D341Med (cell line): ENCODE measurements around the gene MCF2L.
"Not testable (repeated sequence)": the region's sequence is repeated elsewhere in the genome, so short reads cannot be mapped to it uniquely, and the experiment has no call there.

Experiments used
- DNase-seq: peaks from one replicate; pipeline ENCODE4 v3.0.0; 2012; ENCODE audit warnings: low spot score

Gene MCF2L, protein sequence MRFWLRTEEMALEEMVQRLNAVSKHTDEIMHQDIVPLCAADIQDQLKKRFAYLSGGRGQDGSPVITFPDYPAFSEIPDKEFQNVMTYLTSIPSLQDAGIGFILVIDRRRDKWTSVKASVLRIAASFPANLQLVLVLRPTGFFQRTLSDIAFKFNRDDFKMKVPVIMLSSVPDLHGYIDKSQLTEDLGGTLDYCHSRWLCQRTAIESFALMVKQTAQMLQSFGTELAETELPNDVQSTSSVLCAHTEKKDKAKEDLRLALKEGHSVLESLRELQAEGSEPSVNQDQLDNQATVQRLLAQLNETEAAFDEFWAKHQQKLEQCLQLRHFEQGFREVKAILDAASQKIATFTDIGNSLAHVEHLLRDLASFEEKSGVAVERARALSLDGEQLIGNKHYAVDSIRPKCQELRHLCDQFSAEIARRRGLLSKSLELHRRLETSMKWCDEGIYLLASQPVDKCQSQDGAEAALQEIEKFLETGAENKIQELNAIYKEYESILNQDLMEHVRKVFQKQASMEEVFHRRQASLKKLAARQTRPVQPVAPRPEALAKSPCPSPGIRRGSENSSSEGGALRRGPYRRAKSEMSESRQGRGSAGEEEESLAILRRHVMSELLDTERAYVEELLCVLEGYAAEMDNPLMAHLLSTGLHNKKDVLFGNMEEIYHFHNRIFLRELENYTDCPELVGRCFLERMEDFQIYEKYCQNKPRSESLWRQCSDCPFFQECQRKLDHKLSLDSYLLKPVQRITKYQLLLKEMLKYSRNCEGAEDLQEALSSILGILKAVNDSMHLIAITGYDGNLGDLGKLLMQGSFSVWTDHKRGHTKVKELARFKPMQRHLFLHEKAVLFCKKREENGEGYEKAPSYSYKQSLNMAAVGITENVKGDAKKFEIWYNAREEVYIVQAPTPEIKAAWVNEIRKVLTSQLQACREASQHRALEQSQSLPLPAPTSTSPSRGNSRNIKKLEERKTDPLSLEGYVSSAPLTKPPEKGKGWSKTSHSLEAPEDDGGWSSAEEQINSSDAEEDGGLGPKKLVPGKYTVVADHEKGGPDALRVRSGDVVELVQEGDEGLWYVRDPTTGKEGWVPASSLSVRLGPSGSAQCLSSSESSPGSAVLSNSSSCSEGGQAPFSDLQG

DNA sequence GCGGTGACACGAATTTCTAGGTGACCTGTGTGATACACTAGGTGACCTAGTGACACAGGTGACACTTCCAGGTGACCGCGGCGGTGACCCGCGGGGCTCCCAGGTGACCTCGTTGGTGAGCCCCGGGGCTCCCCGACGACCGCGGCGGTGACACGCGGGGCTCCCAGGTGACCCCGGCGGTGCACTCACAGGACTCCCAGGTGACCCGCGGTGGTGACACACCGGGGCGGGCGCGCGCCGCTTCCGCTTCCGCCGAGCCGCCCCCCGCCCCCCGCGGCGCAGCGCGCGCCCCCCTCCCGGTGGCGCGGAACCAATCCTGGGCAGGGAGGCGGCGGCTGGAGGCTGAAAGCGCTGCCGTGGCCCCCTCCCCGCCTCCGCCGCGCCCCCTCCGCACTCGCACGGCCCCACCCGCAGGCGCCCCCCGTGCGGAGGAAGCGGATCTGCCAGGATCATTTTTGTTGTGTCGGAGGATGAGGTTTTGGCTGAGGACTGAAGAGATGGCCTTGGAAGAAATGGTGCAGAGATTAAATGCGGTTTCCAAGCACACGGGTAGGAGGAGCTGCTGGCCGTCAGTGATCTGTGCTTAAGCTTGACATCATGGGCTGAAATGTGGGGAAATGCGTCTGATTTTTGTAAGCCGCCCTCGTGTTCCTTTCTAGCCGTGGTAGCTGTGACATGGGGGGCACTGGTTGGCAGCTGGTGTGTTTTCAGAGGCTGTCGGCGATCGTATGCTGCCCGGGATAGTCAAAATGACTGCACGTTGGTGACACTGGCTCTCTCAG lies at the start of gene MCF2L:
TSS of gene MCF2L (plus strand) at position 305 of the 782 bp plus-strand sequence. CDS start at position 471, 166 bp downstream.
- DNase-seq: peak; percentile 86

DNA sequence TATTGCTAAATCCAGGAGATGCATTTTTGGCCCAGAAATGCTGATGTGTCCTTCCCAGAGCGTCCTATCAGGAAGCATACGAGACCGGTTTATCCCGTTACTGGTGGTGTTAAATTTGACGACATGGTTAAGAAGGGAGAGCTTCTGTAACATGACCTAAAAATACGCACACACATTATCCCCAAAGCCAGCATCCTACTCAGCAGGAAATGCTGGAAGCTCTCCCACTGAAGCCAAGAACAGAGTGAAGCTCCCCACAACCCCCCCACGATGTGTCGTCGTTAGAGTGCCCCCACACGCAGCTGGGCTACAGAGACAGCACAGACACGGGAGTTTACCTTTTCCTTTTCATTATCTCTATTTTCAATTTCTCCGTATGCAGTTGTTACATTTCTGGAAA lies 45.1 kb upstream of the MCF2L start:
- no peak for DNase-seq

DNA sequence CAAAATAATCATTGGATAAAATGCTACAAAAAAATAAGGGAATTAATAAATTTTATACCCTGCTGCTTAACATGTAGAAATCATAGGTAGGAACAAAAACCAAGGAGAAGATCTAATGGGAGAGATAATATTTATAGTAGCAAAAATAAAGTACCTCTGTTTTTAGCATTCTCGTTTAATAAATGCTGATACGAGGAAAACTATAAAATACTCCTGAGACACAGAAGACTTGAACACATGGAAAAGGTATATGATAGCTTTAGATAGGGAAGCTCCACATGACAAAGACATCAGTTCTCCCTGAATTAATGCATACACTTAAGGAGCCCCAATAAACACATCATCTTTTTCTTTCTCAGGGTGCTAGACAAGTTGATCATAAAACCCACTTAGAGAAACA lies 44.6 kb upstream of the MCF2L start:
- DNase-seq: no peak

DNA sequence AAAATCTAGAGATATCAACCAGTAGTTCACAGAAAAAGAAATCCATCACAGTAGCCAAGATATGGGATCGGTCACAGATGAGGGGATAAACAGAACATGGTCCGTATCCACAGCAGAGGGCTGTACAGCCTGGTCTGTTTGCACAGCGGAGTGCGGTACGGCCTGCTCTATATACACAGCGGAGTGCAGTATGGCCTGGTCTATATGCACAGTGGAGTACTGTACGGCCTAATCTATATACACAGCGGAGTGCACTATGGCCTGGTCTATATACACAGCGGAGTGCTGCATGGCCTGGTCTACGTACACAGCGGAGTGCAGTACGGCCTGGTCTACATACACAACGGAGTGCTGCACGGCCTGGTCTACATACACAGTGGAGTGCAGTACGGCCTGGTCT lies 43.0 kb upstream of the MCF2L start:
- no peak for DNase-seq

DNA sequence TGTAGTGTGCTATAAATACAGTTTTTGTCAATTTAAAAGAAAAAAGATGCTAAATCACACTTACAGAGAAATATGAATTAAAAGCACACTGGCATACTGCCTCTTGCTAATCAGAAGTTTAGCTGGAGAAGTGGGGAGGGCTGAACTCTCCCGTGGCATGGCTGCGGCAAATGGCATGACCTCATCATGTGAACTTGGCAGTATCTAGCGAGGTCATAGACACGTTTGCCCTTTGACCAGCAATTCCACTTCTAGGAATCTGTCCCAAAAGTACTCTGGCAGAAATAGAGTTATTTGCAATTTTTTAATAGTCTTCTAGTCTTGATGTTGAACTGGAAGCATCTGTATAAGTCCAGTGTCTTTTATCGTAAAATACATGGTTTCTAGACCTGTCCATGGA lies 42.0 kb upstream of the MCF2L start:
- DNase-seq: no peak

DNA sequence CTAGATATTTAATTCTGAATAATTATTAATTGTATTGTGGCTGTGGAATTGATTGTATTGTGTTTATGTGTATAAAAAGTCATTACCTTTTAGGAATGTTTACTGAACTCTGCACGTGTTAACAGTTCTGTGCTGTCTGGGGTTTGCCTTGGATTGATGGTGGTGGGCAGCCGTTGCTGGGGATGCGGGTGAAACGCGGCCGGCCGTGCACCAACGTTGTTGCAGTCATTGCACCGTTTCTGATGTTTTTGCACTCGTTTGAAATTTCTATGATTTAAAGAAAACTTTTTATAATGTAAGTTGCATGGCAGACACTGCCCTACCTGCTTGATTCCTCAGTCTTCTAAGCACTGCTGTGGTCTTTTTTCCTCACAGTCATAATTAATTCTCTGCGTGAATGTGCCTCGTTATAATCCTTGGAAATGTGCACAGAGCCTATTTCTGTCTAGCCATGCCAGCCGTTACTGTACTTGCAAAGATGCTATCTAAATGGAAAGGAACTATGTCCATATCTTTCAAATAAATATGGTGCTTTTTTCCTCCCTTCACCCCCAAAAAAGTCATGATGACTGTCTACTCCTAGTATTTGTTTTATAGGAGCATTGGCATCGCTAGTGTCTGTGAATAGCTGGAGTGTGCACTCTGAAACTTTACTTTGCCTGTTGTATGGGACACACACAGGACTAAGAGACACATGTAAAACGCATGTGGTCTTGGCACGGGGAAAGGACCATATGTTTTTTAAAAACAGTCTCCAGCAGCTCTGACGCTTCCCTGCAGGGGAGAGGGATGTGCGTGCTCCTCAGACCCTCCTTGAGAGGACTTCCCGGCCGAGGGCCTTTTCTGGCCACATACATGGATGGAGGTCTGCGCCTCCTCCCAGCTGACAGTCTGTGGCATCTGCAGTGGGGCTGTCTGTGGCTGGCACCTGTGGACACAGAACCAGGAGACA lies 40.7 kb upstream of the MCF2L start:
- DNase-seq: no peak

DNA sequence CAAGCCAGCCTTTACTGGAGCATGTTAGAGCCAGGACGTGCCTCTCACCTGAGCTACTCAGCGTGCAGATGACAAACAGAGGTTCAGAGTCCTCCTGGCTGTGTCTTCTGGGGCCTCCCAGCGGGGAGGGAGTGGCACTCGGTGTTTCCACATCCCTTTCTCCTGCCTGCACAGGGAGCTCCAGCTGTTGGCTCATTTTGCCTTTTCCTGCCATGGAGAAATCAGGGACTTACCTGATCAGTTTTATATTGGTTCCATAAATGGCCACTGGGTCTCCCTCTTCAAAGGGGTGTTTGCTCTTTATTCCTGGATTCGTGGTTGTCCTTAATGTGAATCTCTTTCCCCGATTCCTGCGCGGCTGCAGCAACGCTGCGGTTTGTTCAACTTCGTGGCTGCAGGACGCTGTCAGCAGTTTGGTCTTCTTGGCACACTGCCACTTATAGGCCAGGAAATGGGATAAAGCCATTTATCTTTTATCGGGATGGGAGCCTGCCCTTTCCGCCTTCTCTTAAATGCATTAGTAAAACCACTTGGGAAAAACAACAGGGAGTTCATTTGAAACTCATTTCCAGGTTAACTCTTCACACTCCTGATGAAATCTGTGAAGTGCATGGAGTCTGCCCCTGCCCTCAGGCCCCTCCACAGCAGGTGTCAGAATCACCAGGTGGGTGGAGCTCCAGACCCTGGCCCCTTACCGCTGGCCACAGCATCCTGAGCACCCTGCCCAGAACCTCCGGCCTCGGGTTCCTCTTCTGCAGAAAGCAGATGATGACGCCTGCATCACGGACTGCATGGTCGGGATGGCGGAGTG lies 39.8 kb upstream of the MCF2L start:
- DNase-seq: no peak

DNA sequence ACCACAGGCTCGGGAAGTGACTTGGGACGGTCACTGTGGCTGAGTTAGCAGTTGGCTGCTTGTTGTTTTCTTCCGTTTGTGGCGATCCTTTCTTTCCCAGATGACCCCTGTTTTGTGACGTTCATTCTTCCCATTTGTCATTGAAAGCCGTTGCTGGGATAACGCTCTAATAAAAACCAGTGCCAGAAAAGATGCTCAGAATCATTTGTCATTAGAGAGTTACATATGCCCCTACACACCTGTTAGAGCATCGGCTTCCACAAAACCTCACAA lies 39.3 kb upstream of the MCF2L start:
- no peak for DNase-seq

DNA sequence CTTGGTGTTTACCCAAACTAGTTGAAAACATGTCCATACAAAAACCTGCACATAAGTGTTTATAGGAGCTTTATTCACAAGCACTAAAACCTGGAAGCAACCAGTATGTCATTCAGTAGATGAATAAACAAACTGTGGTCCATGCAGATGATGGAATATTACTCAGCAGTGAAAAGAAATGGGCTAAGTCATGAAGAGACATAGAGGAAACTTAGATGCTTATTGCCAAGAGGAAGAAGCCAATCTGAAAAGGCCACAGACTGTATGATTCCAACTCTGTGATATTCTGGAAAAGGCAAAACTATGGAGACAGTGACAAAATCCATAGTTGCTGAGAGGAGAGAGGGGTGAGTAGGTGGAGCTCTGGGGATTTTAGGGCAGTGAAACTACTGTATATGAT lies 38.8 kb upstream of the MCF2L start:
- no peak for DNase-seq

DNA sequence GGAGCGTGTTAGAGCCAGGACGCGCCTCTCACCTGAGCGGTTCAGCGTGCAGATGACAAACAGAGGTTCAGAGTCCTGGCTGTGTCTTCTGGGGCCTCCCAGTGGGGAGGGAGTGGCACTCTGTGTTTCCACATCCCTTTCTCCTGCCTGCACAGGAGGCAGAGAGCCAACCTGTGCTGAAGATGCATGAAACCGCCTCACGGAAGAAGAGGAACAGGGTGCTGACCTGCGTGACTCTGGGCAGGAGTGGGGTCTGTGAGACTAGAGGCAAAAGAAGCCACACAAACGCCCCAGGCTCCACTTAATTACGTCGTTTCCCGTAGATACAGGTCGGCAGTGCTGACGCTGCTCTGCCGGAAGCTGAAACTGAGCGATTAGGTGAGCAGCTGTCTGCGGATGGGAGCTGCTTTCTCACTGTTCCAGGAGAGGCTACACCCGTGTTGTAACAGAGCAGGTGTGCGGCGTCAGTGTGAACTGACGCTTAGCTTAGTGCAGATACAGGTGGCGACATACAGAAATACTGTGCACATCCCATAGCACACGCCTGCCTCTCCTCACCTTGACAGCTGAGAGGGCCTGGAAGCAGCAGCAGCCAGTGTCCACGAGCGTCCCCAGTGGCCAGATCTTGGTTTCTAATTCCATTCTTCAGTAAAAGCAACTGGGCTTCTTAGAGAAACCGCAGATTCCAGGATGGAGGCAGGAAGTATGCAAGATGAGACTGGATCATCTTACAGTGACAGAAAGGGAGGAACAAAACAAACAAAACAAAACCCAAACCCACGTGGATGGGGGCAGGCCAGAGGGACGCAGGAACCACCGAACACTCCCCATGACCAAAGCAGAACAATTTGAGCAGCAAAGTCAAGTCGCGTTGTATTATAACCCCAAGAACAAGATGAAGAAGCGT lies 37.7 kb upstream of the MCF2L start:
- peak; percentile 67 for DNase-seq

DNA sequence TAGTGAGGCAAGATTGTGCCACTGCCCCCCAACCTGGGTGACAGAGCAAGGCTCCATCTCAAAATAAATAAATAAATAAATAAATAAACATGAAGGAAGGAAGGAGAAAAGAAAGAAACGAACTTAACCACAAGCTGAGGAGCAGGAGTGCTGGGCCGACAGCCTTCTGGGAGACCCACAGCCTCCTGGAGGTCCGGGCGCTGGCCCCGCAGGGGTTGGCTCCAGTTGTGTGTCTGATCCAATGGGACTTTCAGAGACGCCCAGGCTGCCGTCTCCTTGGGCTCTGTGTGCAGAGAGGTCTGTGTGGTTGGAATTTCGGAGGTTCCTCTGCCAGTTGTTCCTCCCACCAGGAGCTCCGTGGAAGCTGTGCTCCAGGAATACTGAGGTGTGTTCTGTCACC lies 36.0 kb upstream of the MCF2L start:
- DNase-seq: no peak

DNA sequence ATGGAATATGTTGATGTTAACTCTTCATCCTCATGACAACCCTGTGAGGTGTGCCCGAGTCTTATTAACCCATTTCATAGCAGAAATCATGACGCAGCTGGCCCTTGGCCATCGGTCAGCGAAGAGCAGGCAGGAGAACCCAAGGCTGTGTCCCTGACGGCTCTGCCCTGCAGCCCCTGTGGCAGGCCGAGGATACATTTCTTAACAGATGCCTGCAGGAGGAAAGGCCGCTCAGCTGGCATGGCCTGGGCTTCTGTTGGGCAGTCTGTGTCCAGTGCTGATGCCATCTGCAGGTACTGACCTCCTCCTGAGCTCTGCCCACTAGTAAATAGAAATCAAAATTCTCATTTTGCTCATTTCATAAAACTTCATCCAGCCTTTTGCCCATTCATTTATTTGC lies 35.4 kb upstream of the MCF2L start:
- peak; percentile 18 for DNase-seq

DNA sequence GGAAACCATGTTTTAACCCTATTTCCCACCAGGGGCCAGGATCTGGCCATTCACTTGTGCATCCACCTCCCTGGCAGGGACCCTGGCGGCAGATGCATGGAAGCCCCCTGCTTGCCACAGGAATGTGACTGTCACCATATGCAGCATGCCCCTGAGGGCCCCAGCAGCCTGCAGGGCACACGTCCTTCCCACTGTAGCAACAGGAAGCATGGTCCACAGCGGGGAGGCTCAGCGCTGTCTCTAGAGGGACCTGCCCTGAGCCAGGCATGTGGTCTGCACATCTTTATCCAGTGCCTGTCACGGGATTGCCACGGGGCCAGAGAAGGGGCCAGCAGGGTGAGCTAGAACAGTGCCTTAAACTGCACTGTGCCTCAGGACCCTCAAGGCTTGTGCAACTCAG lies 34.9 kb upstream of the MCF2L start:
- DNase-seq: peak; percentile 13

DNA sequence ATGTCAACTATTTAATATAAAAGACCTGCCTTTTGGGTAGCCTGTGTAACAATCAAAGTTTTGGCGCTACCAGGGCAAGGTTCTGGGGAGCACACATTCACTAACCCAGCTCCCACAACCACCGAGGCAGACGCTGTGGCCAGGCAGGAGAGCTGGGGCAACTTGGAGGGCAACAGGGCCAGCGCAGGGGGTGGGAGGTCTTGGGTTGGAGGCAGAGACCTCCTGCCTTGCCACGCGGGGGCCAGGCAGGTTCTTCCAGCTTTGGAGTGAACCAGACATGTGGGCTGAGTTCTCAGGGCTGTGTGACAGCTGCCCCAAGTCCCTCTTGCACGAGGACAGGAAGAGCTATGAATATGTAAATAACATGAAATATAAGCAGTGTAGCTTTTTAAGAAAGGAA lies 30.3 kb upstream of the MCF2L start:
- no peak for DNase-seq

DNA sequence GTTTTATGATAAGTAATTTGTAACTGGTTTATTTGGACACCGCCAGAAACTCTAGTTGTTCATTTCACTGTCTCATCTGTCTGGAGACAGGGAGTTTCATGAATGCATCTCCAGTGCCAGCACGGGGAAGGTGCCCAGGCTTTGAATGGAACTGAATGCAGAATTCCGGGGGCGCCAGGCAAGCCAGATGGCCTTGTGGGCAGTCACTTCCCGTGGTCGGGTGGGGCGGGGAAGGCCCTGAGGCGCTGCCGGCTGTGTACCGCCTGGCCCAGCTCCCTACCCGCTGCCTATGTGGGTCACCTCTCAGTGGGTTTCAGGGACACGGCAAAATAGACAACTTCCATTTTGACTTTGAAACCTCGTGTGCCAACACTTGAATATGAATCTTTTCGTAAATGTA lies 28.8 kb upstream of the MCF2L start:
- DNase-seq: no peak

DNA sequence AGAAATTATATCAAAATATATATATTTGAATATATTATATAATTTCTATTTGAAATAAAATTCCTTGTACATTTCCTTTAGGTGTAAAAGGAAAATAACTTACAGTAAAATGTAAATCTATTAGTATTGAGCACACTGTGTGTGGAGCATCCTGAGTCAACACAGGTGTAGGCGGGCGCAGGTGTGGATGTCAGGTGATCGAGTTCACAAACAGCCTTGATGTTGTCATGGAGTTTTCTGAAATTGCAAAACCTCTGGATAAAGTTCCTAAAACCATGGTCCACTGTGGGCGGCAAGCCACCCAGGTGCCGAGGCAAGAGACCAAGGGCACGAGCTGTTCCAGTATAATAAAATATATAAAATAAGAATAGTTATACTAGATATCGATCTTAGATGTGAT lies 27.7 kb upstream of the MCF2L start:
- DNase-seq: no peak

DNA sequence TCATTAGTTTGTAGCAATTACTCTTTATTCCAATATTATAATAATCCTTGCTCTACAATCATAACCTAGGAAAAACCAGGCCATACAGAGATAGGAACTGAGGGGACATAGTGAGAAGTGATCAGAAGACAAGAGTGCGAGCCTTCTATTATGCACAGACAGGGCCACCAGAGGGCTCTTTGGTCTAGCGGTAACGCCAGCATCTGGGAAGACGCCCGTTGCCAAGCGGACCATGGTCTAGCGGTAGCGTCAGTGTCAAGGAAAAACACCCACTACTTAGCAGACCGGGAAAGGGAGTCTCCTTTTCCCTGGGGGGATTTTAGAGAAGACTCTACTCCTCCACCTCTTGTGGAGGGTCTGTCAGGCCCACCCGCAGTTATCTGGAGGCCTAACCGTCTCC lies 27.2 kb upstream of the MCF2L start:
- not testable (repeated sequence) for DNase-seq

DNA sequence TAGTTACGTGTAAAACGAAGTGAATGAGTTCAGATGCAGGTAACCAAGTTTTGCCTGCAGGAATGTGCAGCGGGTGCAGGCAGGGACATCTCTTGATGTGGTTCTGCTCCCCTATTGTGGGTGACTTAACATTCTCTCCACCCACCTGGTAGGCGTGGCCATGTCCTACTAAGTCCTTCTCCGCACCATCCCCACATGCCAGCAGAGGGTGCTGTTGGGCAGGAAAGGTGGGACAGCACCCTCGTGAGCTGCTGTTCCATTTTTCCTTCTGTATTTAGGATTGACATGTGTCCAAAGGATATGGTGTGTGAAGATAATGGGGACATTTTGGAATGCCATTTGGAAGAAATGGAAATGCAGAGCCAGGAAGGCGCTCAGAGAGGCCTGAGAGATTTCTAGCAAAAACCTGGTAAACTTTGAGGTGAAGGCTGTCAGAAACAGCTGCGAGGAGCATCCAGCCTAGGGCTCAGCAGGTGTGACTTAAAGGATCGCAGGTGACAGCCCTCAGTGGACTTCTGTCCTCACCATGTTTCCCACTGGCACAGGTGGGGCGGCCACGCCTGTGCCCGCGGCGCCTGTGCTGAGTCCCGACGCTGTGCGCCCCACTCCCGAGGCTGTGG lies 26.2 kb upstream of the MCF2L start:
- DNase-seq: peak; percentile 89
